Right renal pelvis (tissue), 4 donors: ENCODE results near the gene PSENEN. TPM values are rescaled to one million over a fixed set of nuclear protein-coding genes. Genes with fewer than 3 reads are reported as not detected.

ENCODE experiments used
- polyA plus RNA-seq, 4 donors: library from polyadenylated mRNA; unstranded; fragments of 120-200 nt; gene quantifications; one replicate each; pipeline ENCODE4 v1.2.1, GENCODE V29; 2013; ENCODE audit not compliant: insufficient read length in 4 of 4

Gene PSENEN
- polyA plus RNA-seq, 4 donors: 62.5 to 86.3 (median 68.7) TPM

Other genes with a start within 250 kb of the PSENEN start
- gene DMKN, start 232.0 kb upstream of the PSENEN start, polyA plus RNA-seq: 10 to 100 TPM; 76.2 to 91.6 (median 82.7) TPM
- under 1 TPM in 2 of 4 donors, not detected in 2; 0.04 to 0.14 TPM for gene SBSN, start 217.3 kb upstream of the PSENEN start, polyA plus RNA-seq
- not detected for gene GAPDHS, start 212.2 kb upstream of the PSENEN start, polyA plus RNA-seq
- gene TMEM147, start 200.0 kb upstream of the PSENEN start, polyA plus RNA-seq: 100 to 1,000 TPM in 1 of 4 donors, 10 to 100 TPM in 3; 87.8 to 113 (median 90.9) TPM
- gene ATP4A, start 182.0 kb upstream of the PSENEN start, polyA plus RNA-seq: under 1 TPM in 2 of 4 donors, not detected in 2; 0.05 to 0.10 TPM
- not detected for gene PMIS2, start 159.5 kb upstream of the PSENEN start, polyA plus RNA-seq
- gene HAUS5, start 132.9 kb upstream of the PSENEN start, polyA plus RNA-seq: 10 to 100 TPM; 26.6 to 28.5 (median 27.3) TPM
- 10 to 100 TPM; 57.9 to 94.9 (median 60.8) TPM for gene RBM42, start 116.6 kb upstream of the PSENEN start, polyA plus RNA-seq
- 1 to 10 TPM; 1.6 to 3.1 (median 1.7) TPM for gene ETV2, start 103.9 kb upstream of the PSENEN start, polyA plus RNA-seq
- 100 to 1,000 TPM; 306 to 370 (median 344) TPM for gene COX6B1, start 97.3 kb upstream of the PSENEN start, polyA plus RNA-seq
- gene UPK1A, start 79.1 kb upstream of the PSENEN start, polyA plus RNA-seq: 10 to 100 TPM in 3 of 4 donors, 1 to 10 TPM in 1; 1.6 to 48.7 (median 31.6) TPM
- gene ZBTB32, start 41.1 kb upstream of the PSENEN start, polyA plus RNA-seq: under 1 TPM in 3 of 4 donors, not detected in 1; 0.37 to 0.51 (median 0.42) TPM
- 10 to 100 TPM; 28.1 to 36.6 (median 31.8) TPM for gene KMT2B, start 27.6 kb upstream of the PSENEN start, polyA plus RNA-seq
- 1 to 10 TPM; 2.1 to 4.0 (median 2.9) TPM for gene IGFLR1, start 3.2 kb upstream of the PSENEN start, polyA plus RNA-seq
- 10 to 100 TPM; 15.6 to 19.8 (median 17.1) TPM for gene U2AF1L4, start 233 bp upstream of the PSENEN start, polyA plus RNA-seq
- 10 to 100 TPM in 1 of 4 donors, 1 to 10 TPM in 3; 8.3 to 11.1 (median 9.4) TPM for gene LIN37, start 2.9 kb downstream of the PSENEN start, polyA plus RNA-seq
- 10 to 100 TPM; 26.2 to 30.4 (median 27.8) TPM for gene HSPB6, start 11.4 kb downstream of the PSENEN start, polyA plus RNA-seq
- 10 to 100 TPM; 14.8 to 20.4 (median 16.5) TPM for gene PROSER3, start 12.5 kb downstream of the PSENEN start, polyA plus RNA-seq
- 10 to 100 TPM; 21.1 to 33.2 (median 23.7) TPM for gene ARHGAP33, start 29.9 kb downstream of the PSENEN start, polyA plus RNA-seq
- 10 to 100 TPM; 24.6 to 48.0 (median 32.4) TPM for gene PRODH2, start 67.2 kb downstream of the PSENEN start, polyA plus RNA-seq
- gene NPHS1, start 106.9 kb downstream of the PSENEN start, polyA plus RNA-seq: 100 to 1,000 TPM; 133 to 187 (median 153) TPM
- 10 to 100 TPM; 10.1 to 14.6 (median 11.2) TPM for gene KIRREL2, start 111.3 kb downstream of the PSENEN start, polyA plus RNA-seq
- 10 to 100 TPM; 23.6 to 33.2 (median 27.2) TPM for gene APLP1, start 122.9 kb downstream of the PSENEN start, polyA plus RNA-seq
- 1 to 10 TPM; 2.5 to 2.9 (median 2.6) TPM for gene NFKBID, start 154.9 kb downstream of the PSENEN start, polyA plus RNA-seq
- gene HCST, start 156.9 kb downstream of the PSENEN start, polyA plus RNA-seq: 1 to 10 TPM; 2.7 to 3.2 (median 2.9) TPM
- 10 to 100 TPM in 1 of 4 donors, 1 to 10 TPM in 3; 8.4 to 12.6 (median 8.8) TPM for gene TYROBP, start 162.6 kb downstream of the PSENEN start, polyA plus RNA-seq
- gene LRFN3, start 190.7 kb downstream of the PSENEN start, polyA plus RNA-seq: 10 to 100 TPM; 10.7 to 16.9 (median 11.7) TPM
- gene SDHAF1, start 249.5 kb downstream of the PSENEN start, polyA plus RNA-seq: 10 to 100 TPM; 12.7 to 18.6 (median 13.2) TPM